GM21447 (cell line): ENCODE data around the gene BICRA.
"Not testable (repeated sequence)": the region's sequence is repeated elsewhere in the genome, so short reads cannot be mapped to it uniquely, and the experiment has no call there.

ENCODE experiments used
- ATAC-seq: cut with Tn5 transposase; IDR thresholded peaks from one replicate; pipeline ENCODE4 v1.9.1; 2021; ENCODE audit not compliant: unreplicated experiment

The BICRA gene

DNA sequence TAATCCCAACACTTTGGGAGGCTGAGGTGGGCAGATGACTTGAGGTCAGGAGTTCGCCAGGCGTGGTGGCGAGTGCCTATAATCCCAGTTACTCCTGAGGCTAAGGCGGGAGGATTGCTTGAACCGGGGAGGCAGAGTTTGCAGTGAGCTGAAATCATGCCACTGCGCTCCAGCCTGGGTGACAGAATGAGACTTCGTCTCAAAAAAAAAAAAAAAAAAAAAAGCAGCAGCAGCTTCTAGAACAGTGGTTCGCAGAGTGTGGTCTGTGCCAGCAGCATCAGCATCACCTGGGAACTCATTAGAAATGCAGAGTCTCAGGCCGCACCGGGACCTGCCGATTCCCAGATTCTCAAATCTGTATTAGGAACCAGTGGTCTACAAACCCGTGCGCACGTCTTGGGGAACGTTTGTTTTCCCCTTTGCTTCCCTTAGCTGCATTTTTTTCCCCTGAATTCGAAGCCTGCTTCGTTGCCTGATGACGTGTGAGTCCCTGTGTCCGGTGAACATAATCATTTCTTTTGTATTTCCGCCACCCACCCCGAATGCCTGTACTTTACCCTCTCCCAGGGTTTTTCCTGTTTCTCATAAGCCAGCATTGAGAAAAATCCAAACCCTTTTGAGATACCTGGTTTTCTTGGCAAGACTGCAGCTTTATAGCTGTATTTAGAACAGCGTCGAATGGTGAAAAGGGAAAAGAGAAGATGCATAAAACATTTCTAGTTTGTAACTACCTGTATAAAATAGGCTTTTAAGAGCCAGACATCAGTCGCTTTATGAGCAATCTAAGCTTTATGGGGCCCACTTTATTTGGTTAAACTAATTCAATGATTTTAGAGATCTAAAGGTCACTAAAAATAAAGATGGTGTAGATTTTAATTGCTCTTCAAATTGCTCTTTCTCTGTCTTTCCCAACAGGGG is 49.8 kb downstream of the BICRA start:
- no peak for ATAC-seq

- ATAC-seq, result no peak
These were observed 51.5 kb downstream of the BICRA start for GRCh38 chr19:47660435-47660832.

DNA sequence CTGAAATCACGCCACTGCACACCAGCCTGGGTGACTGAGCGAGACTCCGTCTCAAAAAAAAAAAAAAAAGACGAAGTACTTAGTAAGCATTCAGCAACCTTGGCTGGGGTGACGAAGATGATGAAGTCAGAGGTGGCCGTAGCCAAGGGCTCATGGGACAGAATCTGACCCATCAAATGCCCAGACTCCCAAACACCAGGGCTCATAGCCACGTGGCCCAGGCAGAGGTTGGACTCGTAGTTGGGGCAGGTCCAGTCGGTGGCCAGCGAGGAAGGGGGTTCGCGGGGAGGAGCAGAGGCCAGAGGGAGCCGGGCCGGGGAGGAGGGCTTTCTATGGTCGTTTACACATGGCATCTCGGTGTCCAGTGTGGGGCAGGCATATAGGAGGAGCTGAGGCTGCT is 52.2 kb downstream of the BICRA start:
- no peak for ATAC-seq

- no peak for ATAC-seq
These were observed 52.7 kb downstream of the BICRA start for GRCh38 chr19:47661611-47662010.

DNA sequence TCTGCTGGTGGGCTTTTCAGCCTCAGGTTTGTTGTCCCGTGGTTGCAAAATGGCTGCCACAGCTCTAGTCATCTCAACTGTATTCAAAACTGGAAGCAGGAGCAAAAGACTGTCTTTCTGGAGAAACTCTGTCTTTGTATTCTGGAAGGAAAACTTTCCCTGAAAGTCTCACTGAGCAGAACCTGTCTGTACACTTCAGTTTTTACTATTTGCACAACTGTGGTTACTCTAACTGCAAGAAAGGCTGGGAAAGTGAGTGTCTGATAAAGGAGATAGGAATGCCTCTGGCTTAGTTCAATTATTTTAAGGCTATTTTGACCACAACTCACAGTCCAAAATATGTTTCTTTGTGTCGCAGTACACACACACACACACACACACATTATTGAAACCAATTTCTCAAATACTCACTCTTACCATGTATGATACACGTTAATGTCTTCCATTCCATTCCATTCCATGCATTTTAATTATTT is 54.5 kb downstream of the BICRA start:
- no peak for ATAC-seq

DNA sequence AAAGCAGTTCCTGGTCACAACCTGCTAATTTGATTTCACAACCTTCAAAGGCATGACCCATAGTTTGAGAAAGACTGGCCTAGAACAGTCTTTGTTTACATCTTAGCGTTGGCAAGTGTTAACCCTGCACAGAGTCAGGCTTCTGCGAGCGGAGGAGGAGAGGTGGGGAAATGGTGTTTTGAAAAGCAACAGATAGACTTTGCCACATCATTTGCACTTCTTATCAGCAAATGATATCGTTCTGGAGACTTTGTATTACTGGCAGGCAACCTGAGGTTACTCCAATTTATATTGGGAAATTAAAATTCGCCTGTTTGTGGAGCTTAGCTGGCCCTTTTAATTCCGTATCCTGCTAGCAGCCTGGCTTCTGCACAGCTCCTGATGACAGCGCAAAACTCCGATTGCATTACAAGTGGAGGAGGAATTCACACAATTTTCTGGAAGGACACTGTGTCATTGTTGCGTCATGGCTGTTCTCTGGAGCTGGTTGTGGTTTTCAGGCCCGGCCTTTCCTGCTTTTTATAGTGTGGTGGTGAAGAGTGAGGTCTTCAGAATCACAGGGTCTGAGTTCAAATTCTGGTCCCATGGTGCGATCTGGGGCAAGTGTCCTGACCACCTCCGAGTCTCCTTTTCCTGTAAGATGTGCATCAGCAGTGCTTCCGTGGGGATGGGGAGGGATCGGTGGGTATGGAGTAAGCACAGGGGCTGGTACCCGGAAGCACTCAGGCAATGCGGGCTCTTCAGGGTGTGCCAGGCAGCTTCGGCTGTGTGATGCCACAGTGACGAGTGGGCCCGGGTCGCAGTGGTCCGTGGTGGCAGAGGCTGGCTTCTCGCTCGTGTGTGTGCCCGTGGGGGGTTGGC is 55.2 kb downstream of the BICRA start:
- no peak for ATAC-seq

DNA sequence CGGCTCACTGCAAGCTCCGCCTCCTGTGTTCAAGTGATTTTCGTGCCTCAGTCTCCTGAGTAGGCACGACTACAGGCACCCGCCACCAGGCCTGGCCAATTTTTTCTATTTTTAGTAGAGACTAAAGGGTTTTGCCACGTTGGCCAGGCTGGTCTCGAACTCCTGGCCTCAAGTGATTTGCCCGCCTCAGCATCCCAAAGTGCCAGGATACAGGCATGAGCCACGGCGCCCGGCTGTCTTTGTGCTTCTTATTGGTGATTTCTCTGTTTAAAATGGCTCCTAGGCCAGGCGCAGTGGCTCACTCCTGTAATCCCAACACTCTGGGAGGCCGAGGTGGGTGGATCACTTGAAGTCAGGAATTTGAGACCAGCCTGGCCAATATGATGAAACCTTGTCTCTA is 59.6 kb downstream of the BICRA start:
- ATAC-seq, result not testable (repeated sequence)

DNA sequence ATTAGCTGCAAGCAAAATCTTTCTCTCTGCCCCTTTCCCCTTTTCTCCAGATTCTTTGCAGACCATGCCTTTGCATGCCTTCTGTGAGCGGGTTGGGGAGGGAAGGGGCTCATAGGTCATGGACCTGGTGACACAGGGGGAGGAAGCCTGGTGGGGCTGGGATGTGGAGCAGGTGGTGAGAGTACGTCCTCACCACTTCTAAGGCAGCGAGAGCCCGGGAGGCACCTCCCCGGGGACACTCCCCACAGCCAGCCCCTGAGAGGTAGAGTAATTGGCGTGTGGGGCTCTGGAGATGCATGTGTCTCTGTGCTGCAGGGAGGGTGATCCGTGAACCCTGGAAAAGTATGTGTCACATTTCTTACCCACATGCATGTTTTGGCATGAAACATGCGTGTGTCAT is 61.8 kb downstream of the BICRA start:
- ATAC-seq, result no peak

- no peak for ATAC-seq
These were observed 62.6 kb downstream of the BICRA start for GRCh38 chr19:47671499-47671898.

DNA sequence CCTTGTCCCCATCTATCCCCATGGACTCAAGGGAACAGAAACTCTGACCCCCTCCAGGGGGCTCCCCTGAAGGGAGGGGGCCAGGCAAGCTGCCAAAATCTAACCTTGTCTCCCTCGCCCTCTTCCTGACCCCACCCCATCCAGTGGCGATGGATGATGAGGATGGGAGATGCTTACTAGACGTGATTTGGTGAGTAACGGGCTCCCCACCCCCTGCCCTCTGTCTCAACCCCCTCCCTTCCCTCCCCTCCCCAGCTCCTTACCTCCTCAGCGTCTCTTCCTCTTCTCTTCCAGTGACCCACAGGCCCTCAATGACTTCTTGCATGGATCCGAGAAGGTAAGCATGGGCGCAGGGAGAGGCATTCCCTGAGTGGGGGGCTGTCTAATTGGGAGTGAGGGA is 64.5 kb downstream of the BICRA start:
- no peak for ATAC-seq

- ATAC-seq, result no peak
These were observed 65.6 kb downstream of the BICRA start for GRCh38 chr19:47674548-47674947.

- ATAC-seq, result no peak
These were observed 66.3 kb downstream of the BICRA start for GRCh38 chr19:47675271-47675670.

DNA sequence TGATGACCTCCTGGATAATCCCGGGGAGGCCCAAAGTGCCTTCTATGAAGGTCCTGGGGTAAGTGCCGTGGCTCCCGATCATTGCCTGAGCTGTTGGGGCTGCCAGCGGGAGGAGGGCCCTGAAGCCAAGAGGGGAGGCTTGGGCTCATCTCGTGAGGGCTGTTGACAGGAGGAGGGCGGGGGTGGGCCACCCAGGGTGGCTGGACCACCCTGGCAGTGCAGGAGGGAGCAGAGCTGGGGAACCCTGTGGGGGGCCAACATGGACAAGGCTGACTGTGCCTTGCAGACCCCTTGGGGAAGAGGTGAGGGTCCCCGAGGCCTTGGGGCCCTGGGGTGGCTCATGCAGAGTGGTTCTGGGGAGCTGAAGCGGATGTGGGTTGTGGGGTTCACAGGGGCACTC is 66.9 kb downstream of the BICRA start:
- no peak for ATAC-seq

DNA sequence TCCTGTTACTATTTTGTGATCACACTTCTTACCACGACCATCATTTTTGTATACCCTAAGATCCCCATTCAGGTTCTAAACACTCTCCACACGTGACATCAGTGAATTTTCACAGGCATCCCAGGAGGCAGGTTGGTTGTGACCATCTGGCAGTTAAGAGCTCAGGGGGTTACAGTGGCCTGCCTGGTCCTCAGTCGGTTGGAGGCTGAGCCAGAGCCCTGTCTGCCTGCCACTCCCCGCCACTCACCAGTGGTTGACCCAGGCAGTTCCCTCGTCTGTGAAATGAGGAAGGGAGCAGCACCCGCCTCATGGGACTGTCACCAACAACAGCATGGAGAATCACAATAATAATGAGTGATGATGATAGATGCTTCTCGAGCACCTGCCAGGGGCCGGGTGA is 67.9 kb downstream of the BICRA start:
- ATAC-seq, result no peak

GRCh38 chr19:47679251-47679900 is 70.4 kb downstream of the BICRA start:
- no peak for ATAC-seq

DNA sequence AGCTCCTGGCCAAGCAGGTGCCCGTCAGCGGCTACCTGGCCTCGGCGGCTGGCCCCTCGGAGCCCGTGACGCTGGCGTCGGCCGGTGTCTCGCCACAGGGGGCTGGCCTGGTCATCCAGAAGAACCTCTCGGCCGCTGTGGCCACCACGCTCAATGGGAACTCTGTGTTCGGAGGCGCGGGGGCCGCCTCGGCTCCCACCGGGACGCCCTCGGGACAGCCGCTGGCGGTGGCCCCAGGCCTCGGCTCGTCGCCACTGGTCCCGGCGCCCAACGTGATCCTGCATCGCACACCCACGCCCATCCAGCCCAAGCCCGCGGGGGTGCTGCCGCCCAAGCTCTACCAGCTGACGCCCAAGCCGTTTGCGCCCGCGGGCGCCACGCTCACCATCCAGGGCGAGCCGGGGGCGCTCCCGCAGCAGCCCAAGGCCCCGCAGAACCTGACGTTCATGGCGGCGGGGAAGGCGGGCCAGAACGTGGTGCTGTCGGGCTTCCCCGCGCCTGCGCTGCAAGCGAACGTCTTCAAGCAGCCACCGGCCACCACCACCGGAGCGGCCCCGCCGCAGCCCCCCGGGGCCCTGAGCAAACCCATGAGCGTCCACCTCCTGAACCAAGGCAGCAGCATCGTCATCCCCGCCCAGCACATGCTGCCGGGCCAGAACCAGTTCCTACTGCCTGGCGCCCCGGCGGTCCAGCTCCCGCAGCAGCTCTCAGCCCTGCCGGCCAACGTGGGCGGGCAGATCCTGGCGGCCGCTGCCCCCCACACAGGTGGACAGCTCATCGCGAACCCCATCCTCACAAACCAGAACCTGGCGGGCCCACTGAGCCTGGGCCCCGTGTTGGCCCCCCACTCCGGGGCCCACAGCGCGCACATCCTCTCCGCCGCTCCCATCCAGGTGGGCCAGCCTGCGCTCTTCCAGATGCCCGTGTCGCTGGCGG is 71.3 kb downstream of the BICRA start:
- no peak for ATAC-seq

DNA sequence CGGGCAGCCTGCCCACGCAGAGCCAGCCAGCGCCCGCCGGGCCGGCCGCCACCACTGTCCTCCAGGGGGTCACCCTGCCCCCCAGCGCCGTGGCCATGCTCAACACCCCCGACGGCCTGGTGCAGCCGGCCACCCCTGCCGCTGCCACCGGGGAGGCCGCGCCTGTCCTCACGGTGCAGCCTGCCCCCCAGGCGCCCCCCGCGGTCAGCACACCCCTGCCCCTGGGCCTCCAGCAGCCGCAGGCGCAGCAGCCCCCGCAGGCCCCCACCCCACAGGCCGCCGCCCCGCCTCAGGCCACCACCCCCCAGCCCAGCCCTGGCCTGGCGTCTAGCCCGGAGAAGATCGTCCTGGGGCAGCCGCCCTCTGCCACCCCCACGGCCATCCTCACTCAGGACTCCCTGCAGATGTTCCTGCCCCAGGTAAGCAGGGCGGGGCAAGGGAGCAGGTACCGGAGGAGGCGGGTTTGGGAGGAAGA is 72.0 kb downstream of the BICRA start:
- no peak for ATAC-seq

GRCh38 chr19:47681388-47681787 is 72.5 kb downstream of the BICRA start:
- no peak for ATAC-seq

DNA sequence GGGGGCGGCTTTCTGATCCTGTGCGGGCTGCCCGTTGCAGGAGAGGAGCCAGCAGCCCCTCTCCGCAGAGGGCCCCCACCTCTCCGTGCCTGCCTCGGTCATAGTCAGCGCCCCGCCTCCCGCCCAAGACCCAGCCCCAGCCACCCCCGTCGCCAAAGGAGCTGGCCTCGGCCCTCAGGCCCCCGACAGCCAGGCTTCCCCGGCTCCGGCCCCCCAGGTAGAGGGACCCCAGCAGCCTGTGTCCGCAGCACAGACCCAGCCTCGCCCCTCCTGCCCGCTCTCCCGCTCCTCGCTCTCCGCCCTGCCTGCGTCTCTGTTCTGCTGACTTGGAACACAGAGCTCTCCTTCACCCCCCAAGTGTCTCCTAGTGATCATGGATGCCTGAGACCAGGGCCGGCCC is 73.0 kb downstream of the BICRA start:
- ATAC-seq, result no peak

DNA sequence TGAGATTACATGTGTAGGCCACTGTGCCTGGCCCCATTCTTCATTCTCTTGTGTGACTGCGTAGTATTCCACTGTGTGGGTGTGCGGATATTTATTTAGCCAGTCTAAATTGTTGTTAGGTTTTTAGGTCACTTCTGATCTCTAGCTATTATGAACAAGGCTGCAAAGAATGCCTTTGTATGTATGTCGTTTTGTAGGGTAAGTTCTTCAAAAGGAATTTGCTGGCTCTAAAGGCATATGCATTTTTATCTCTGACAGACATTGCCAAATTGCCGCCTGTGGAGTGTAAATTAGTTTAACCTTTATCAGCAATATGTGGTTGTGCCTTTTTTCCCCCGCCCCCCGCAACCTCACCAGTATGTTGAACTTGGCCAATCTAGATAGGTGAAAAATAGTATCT is 74.0 kb downstream of the BICRA start:
- no peak for ATAC-seq
